Measurements from ENCODE around the gene FRYL.

DNA sequence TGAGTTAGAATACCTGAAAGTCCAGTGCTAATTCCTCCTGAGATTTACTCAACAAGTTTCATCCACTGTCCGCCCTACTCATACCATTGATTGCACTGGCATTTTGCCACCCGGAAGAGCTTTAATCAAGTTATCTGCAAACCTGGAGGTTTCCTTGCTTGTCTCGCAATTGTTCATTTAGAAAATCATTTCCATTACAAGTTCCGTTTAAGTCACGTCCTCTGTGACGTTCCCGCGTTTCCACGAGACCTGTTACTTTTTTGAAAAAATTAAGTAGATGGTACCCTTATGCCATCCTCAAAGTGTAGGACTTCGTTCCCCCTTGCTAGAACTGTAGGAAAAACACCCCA lies 761 bp upstream of the FRYL start:
- TF ChIP-seq, protein P1, sequence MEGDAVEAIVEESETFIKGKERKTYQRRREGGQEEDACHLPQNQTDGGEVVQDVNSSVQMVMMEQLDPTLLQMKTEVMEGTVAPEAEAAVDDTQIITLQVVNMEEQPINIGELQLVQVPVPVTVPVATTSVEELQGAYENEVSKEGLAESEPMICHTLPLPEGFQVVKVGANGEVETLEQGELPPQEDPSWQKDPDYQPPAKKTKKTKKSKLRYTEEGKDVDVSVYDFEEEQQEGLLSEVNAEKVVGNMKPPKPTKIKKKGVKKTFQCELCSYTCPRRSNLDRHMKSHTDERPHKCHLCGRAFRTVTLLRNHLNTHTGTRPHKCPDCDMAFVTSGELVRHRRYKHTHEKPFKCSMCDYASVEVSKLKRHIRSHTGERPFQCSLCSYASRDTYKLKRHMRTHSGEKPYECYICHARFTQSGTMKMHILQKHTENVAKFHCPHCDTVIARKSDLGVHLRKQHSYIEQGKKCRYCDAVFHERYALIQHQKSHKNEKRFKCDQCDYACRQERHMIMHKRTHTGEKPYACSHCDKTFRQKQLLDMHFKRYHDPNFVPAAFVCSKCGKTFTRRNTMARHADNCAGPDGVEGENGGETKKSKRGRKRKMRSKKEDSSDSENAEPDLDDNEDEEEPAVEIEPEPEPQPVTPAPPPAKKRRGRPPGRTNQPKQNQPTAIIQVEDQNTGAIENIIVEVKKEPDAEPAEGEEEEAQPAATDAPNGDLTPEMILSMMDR (IDR thresholded peaks at IDR 0.05): no peak
- TF ChIP-seq POLR2A (IDR thresholded peaks at IDR 0.05): no peak

Data from adrenal gland (tissue), 5 donors.